Upper lobe of left lung (tissue), 4 donors: ENCODE results near the gene EML1.

Experiments
- CTCF ChIP-seq, 6 experiments: fragments of 450-650 bp in 4 of 6; fragments of 200-600 bp in 2 of 6; sonication (generic) in 2 of 6; IDR thresholded peaks; one replicate each; pipeline ENCODE4 v1.5.1; 2016 to 2019; ENCODE audit warnings: antibody characterized with exemption in 6 of 6
- EP300 ChIP-seq, 4 donors: sonication (generic); formaldehyde crosslinking; IDR thresholded peaks; one replicate each; pipeline ENCODE4 v1.5.1; 2017; ENCODE audit warnings: antibody characterized with exemption in 4 of 4, control low read depth in 2 of 4
- POLR2A ChIP-seq, 4 donors: fragments of 450-650 bp; IDR thresholded peaks; one replicate each; pipeline ENCODE4 v1.5.1; 2016 to 2017; ENCODE audit warnings: antibody characterized with exemption in 4 of 4, mild to moderate bottlenecking in 2 of 4
- POLR2AphosphoS5 ChIP-seq, 2 donors: sonication (generic); formaldehyde crosslinking; IDR thresholded peaks; one replicate each; pipeline ENCODE4 v1.5.1; 2017; ENCODE audit warnings: antibody characterized with exemption in 2 of 2

DNA sequence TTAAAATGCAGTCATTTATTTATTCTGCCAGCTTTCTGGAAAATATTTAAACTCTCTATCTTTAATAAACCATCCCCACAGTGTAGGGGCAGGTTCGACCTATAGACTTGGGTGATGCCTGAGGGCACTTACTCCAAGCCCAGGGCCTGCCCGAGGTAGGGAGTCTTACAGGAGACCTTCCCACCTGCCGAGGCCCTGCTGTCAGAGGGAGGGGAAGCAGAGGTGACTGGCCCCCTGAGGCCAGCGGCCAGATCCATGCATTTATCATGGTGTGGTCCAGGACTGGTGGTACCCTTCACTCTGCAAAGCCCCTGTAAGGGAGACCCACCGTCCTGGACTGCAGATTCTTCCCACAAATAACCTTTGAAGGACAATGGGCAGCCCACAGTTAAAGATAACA, 7.6 kb downstream of the EML1 start:
- no peak for TF ChIP-seq POLR2A (IDR thresholded peaks at IDR 0.05)
- no peak for TF ChIP-seq CTCF (IDR thresholded peaks at IDR 0.05)
- no peak for TF ChIP-seq POLR2AphosphoS5 (IDR thresholded peaks at IDR 0.05)
- TF ChIP-seq EP300 (IDR thresholded peaks at IDR 0.05): no peak
